CD4-positive, alpha-beta T cell (primary cell): Measurements from ENCODE around the gene SDC1. TPM values are rescaled to one million over a fixed set of nuclear protein-coding genes. Genes with fewer than 3 reads are reported as not detected.

Experiments
- ATAC-seq: fragments of 200-7000 bp; cut with Tn5 transposase; one replicate; pipeline ENCODE4 v1.10.0; 2022; ENCODE audit warnings: mild to moderate bottlenecking; ENCODE audit not compliant: poor library complexity
- CTCF ChIA-PET: fragments of 350-600 bp; sonication (Branson Sonifier 250); formaldehyde crosslinking; loops from one replicate; lab custom pipeline; 2021; ENCODE audit warnings: antibody characterized with exemption, inconsistent platforms; lab: Charles Lee
- POLR2A ChIA-PET: fragments of 350-600 bp; sonication (Branson Sonifier 250); formaldehyde crosslinking; loops from one replicate; lab custom pipeline; 2021; ENCODE audit warnings: antibody characterized with exemption, inconsistent platforms; lab: Charles Lee
- DNase-seq, 14 experiments: peaks; one replicate each; pipeline ENCODE4 v3.0.0-alpha.2; 2013 to 2020; ENCODE audit warnings: mixed read lengths in 2 of 14
- H3K27ac ChIP-seq, 2 donors: one replicate each; pipeline versions ENCODE4 v1.5.1 to v1.7.0; 2013; ENCODE audit warnings: low read length in 2 of 2, low read depth in 1 of 2, mild to moderate bottlenecking in 1 of 2
- H3K27me3 ChIP-seq, 2 experiments: 1 replicate in 1 of 2; 2 replicates in 1 of 2; pipeline versions ENCODE4 v1.6.1 to v1.7.0; 2013; ENCODE audit warnings: low read length in 2 of 2, control low read depth in 1 of 2, mild to moderate bottlenecking in 1 of 2, moderate library complexity in 1 of 2; ENCODE audit not compliant: insufficient read depth in 2 of 2, control insufficient read depth in 1 of 2
- H3K36me3 ChIP-seq: one replicate; pipeline ENCODE4 v1.6.1; 2013; ENCODE audit warnings: low read length, control low read depth; ENCODE audit not compliant: insufficient read depth
- H3K4me1 ChIP-seq: one replicate; pipeline ENCODE4 v1.6.1; 2013; ENCODE audit warnings: low read length, control low read depth; ENCODE audit not compliant: insufficient read depth
- H3K4me3 ChIP-seq: one replicate; pipeline ENCODE4 v1.5.1; 2013; ENCODE audit warnings: mild to moderate bottlenecking, low read length, moderate library complexity
- H3K9me3 ChIP-seq, 2 experiments: 1 replicate in 1 of 2; 2 replicates in 1 of 2; pipeline versions ENCODE4 v1.6.1 to v1.7.0; 2013; ENCODE audit warnings: low read length in 2 of 2, mild to moderate bottlenecking in 2 of 2, control low read depth in 1 of 2, moderate library complexity in 1 of 2; ENCODE audit not compliant: control insufficient read depth in 1 of 2, insufficient read depth in 1 of 2
- H3K27ac Mint-ChIP-seq: one replicate; pipeline ENCODE4 v1.8.0; 2020; ENCODE audit warnings: mixed read lengths
- H3K27me3 Mint-ChIP-seq: one replicate; pipeline ENCODE4 v1.8.0; 2021; ENCODE audit warnings: mixed read lengths
- H3K36me3 Mint-ChIP-seq: one replicate; pipeline ENCODE4 v1.8.0; 2021; ENCODE audit warnings: low read depth, mixed read lengths
- H3K4me1 Mint-ChIP-seq: one replicate; pipeline ENCODE4 v1.8.0; 2021; ENCODE audit warnings: low read depth, mixed read lengths
- H3K4me3 Mint-ChIP-seq: one replicate; pipeline ENCODE4 v1.8.0; 2020; ENCODE audit warnings: mild to moderate bottlenecking, mixed read lengths
- H3K9me3 Mint-ChIP-seq: one replicate; pipeline ENCODE4 v1.8.0; 2020; ENCODE audit warnings: mixed read lengths
- intact Hi-C, 2 experiments: fragments of 100-400 bp; cut with DNase I in 1 of 2; cut with micrococcal nuclease in 1 of 2; formaldehyde crosslinking; loops; one replicate each; pipeline versions ENCODE4 v1.15.1 to v1.9.0; 2023 to 2025; cut with DNase I, micrococcal nuclease
- total RNA-seq, 174 experiments: library from RNA in 2 of 174; stranded (reverse) in 2 of 174; gene quantifications; one replicate each; pipeline ENCODE4 v1.2.3 and lab custom pipeline; 2021 to 2026
- TF ChIP-seq, protein P1 (sequence below): fragments of 200-600 bp; IDR thresholded peaks from one replicate; pipeline ENCODE4 v1.8.0; 2022; ENCODE audit warnings: antibody characterized with exemption, mild to moderate bottlenecking

Gene SDC1
- total RNA-seq, 2 experiments from 2014 or later: not detected

DNA sequence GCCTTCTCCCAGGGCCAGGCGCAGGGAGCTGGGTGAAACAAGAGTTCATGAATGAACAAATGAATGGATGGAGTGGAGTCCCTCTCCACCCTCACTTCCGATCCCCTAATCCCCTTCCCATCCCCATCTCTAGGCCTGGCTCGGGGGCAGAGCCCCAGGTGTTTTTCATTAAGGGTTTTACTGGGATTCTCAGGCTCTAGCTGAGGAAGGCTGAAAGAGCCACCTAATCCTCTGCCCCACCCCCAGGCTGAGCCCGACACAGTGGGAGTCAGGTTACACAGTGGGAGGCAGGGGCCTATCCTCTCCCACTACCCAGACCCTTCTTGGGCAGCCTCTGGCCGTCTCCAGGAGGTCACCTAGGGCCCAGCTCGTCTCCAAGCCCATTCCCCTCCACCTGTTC lies 36.1 kb downstream of the SDC1 start:
- TF ChIP-seq, protein P1, sequence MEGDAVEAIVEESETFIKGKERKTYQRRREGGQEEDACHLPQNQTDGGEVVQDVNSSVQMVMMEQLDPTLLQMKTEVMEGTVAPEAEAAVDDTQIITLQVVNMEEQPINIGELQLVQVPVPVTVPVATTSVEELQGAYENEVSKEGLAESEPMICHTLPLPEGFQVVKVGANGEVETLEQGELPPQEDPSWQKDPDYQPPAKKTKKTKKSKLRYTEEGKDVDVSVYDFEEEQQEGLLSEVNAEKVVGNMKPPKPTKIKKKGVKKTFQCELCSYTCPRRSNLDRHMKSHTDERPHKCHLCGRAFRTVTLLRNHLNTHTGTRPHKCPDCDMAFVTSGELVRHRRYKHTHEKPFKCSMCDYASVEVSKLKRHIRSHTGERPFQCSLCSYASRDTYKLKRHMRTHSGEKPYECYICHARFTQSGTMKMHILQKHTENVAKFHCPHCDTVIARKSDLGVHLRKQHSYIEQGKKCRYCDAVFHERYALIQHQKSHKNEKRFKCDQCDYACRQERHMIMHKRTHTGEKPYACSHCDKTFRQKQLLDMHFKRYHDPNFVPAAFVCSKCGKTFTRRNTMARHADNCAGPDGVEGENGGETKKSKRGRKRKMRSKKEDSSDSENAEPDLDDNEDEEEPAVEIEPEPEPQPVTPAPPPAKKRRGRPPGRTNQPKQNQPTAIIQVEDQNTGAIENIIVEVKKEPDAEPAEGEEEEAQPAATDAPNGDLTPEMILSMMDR: no peak
- H3K9me3 Mint-ChIP-seq: no peaks in the 10 kb centered on the region

DNA sequence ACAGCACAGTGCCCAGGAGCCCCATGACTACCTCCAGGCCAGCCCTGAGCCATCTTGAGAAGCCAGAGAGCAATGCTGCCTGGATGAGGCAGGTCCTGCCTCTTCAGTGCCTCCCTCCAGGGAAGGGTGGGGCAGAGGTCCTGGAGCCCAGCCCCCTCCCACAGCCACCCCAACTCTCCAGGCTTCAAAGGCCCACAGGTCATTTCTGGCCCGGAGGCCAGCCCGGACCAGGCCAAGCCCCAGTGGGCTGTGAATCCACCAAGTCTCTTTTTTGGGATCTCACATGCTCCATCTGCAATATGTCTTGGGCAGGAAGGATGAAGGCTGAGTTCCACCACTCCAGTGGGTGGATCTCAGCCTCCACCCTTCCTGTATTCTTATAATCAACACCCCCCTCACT lies 36.7 kb downstream of the SDC1 start:
- Histone ChIP-seq H3K9me3 (peaks cover 0 to 9% of the 10 kb centered on the region in 2 experiments), H3K36me3 (no peaks in the 10 kb centered on the region), H3K27me3 (peaks cover 0 to 6% of the 10 kb centered on the region in 2 experiments), H3K4me3 (no peak overlapping the region), H3K27ac (no peak overlapping the region), H3K4me1 (no peaks in the 10 kb centered on the region)
- ChIA-PET POLR2A (no interaction called here), CTCF (no interaction called here)
- no peaks in the 10 kb centered on the region for H3K9me3 Mint-ChIP-seq
- no peaks in the 10 kb centered on the region for H3K27me3 Mint-ChIP-seq
- intact Hi-C loops: no loop called here
- H3K36me3 Mint-ChIP-seq: no peaks in the 10 kb centered on the region
- H3K27ac Mint-ChIP-seq: no peak overlapping the region
- TF ChIP-seq, protein P1: no peak
- H3K4me1 Mint-ChIP-seq: no peaks in the 10 kb centered on the region
- H3K4me3 Mint-ChIP-seq: no peak overlapping the region
- DNase-seq (no peak), ATAC-seq (no peak)

More for the DNA sequence above, 36.1 kb downstream of the SDC1 start:
- H3K4me3 ChIP-seq: no peak overlapping the region
- intact Hi-C loops: no loop called here
- H3K27me3 Mint-ChIP-seq: no peaks in the 10 kb centered on the region
- peaks cover 0 to 9% of the 10 kb centered on the region in 2 experiments for H3K9me3 ChIP-seq
- no peak overlapping the region for H3K27ac Mint-ChIP-seq
- no peaks in the 10 kb centered on the region for H3K36me3 Mint-ChIP-seq
- no peak overlapping the region for H3K4me3 Mint-ChIP-seq
- no peaks in the 10 kb centered on the region for H3K4me1 Mint-ChIP-seq
- POLR2A ChIA-PET: no interaction called here
- no peaks in the 10 kb centered on the region for H3K4me1 ChIP-seq
- H3K27ac ChIP-seq: no peak overlapping the region
- H3K27me3 ChIP-seq: peaks cover 0 to 6% of the 10 kb centered on the region in 2 experiments
- CTCF ChIA-PET: no interaction called here
- DNase-seq (no peak), ATAC-seq (no peak)
- no peaks in the 10 kb centered on the region for H3K36me3 ChIP-seq

DNA sequence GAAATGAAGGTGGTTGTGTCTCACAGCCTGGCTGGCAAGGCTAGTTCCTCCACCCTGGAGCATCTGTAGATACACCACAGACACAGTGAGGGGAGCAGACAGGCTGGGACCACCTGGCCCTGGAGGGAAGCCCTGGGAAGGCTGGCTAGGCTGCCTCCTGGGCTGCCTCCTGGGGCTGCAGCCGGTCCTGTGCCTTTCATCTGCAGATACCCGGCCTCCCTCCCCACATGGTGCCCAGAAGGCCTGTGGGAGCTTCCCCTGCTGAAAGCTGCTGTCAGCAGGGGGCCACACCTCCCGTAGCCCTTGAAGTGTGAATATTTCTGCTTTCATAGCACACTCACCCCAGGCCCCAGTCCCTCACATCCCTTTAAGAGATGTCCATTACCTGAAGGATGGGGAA lies 37.6 kb downstream of the SDC1 start:
- H3K4me1 Mint-ChIP-seq: no peaks in the 10 kb centered on the region
- ATAC-seq (no peak), DNase-seq (no peak)
- Histone ChIP-seq H3K27ac (no peak overlapping the region), H3K36me3 (no peaks in the 10 kb centered on the region), H3K4me1 (no peaks in the 10 kb centered on the region), H3K27me3 (peaks cover 0 to 6% of the 10 kb centered on the region in 2 experiments), H3K9me3 (peaks cover 0 to 9% of the 10 kb centered on the region in 2 experiments), H3K4me3 (no peak overlapping the region)
- no peak overlapping the region for H3K27ac Mint-ChIP-seq
- no peaks in the 10 kb centered on the region for H3K36me3 Mint-ChIP-seq
- no peak overlapping the region for H3K4me3 Mint-ChIP-seq
- H3K9me3 Mint-ChIP-seq: no peaks in the 10 kb centered on the region
- CTCF ChIA-PET: no interaction called here
- no peaks in the 10 kb centered on the region for H3K27me3 Mint-ChIP-seq
- intact Hi-C loops: no loop called here
- POLR2A ChIA-PET: no interaction called here
- TF ChIP-seq, protein P1: no peak
